ENCODE results near the gene C20orf202. TPM values are rescaled to one million over a fixed set of nuclear protein-coding genes. Genes with fewer than 3 reads are reported as not detected.

The C20orf202 gene
- total RNA-seq, 6 experiments from 2014 or later: 0.19 TPM; not detected in 5

DNA sequence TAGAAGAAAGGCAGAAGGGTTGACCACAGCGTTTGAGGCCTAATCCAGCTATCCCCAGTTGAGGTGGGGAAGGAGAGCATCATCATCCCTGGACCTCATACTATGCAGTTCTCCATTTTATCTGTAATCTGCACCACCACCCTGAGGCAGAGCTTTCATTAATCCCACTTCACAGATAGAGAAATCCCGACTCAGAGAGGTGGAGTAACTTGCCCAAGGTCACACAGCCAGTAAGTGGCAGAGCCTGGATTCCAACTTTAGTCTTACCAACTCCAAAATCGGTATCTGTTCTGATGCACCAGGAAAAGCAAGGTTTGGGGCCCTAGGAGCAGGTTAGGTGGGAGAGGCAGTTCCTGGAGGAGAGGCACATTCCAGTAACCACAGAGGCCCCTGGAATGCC is 25.2 kb upstream of the C20orf202 start:
- intact Hi-C loops (cut with DNase I): no loop called here
- Histone ChIP-seq H3K4me1 (peaks cover 0 to 20% (median 7%) of the 10 kb centered on the region in 4 donors), H3K36me3 (no peaks in the 10 kb centered on the region), H3K27ac (no peak overlapping the region), H3K4me3 (no peak overlapping the region), H3K9me3 (no peaks in the 10 kb centered on the region), H3K27me3 (no peaks in the 10 kb centered on the region)
- TF ChIP-seq, protein P1, sequence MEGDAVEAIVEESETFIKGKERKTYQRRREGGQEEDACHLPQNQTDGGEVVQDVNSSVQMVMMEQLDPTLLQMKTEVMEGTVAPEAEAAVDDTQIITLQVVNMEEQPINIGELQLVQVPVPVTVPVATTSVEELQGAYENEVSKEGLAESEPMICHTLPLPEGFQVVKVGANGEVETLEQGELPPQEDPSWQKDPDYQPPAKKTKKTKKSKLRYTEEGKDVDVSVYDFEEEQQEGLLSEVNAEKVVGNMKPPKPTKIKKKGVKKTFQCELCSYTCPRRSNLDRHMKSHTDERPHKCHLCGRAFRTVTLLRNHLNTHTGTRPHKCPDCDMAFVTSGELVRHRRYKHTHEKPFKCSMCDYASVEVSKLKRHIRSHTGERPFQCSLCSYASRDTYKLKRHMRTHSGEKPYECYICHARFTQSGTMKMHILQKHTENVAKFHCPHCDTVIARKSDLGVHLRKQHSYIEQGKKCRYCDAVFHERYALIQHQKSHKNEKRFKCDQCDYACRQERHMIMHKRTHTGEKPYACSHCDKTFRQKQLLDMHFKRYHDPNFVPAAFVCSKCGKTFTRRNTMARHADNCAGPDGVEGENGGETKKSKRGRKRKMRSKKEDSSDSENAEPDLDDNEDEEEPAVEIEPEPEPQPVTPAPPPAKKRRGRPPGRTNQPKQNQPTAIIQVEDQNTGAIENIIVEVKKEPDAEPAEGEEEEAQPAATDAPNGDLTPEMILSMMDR (IDR thresholded peaks at IDR 0.05): no peak
- no peak for TF ChIP-seq POLR2A (IDR thresholded peaks at IDR 0.05)
- WGBS (ENCODE audit: insufficient coverage, low coverage, low lambda C conversion rate, missing lambda C conversion rate): 83% methylated on average over 2 of the region's 3 CpGs
- DNase-seq (no peak), ATAC-seq (no peak)

DNA sequence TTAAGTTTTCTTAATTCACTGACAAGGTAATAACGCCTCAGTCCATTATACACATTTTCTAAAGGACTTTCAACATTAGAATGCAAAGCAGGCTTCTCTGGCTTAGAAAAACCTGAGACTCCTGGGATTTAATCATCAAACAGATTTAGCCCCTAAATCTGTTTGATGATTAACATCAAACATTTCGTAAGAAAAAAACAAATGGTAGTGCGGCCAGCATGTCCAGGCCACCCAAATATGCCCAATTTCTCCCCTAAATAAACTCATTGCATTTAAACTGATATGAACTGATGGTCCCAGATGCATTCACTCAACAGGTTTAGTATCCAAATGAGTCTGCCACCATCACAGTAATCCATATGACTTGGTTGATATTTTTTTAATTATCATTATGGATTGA is 24.6 kb upstream of the C20orf202 start:
- DNase-seq: no peak
- intact Hi-C loops (cut with DNase I): no loop called here
- ATAC-seq: peak in 2 of 4 donors; percentile 22 to 53
- Histone ChIP-seq H3K36me3 (no peaks in the 10 kb centered on the region), H3K9me3 (no peaks in the 10 kb centered on the region), H3K4me1 (peaks cover 0 to 20% (median 7%) of the 10 kb centered on the region in 4 donors), H3K27ac (no peak overlapping the region), H3K4me3 (no peak overlapping the region), H3K27me3 (no peaks in the 10 kb centered on the region)
- WGBS (ENCODE audit: insufficient coverage, low coverage, low lambda C conversion rate, missing lambda C conversion rate): 53% methylated on average over 3 of the region's 3 CpGs
- TF ChIP-seq, protein P1 (IDR thresholded peaks at IDR 0.05): no peak
- TF ChIP-seq POLR2A (IDR thresholded peaks at IDR 0.05): no peak

DNA sequence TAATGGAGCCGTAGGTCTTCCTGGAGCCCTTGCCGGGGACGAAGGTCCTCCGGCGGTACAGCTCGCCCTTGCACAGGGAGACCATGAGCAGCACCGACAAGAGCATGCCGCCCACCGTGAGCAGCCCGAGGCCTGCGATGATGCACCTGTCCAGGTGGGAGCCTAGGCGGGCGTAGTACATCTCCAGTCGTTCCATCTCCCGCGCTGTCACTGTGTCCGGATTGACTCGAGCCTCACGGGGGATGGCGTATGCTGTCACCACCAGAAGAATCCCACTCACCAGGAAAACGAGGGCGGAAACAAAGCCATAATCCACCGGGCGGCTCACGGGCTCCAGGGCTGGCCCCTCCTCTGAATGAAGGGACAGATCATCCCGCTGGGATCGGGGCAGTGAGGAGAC is 22.3 kb upstream of the C20orf202 start:
- DNase-seq (no peak), ATAC-seq (no peak)
- H3K9me3 ChIP-seq: no peaks in the 10 kb centered on the region
- no peak for TF ChIP-seq POLR2A (IDR thresholded peaks at IDR 0.05)
- TF ChIP-seq, protein P1 (IDR thresholded peaks at IDR 0.05): no peak
- H3K4me3 ChIP-seq: no peak overlapping the region
- H3K4me1 ChIP-seq: peaks cover 0 to 24% (median 8%) of the 10 kb centered on the region in 4 donors
- 89% methylated on average over 8 of the region's 27 CpGs for WGBS (ENCODE audit: insufficient coverage, low coverage, low lambda C conversion rate, missing lambda C conversion rate)
- intact Hi-C loops (cut with DNase I): loop anchor here (5.0 to 10.0 kb wide), 2 partner anchors 54 to 56 kb away; no protein-coding TSS in a partner anchor
- H3K27ac ChIP-seq: no peak overlapping the region
- no peaks in the 10 kb centered on the region for H3K27me3 ChIP-seq
- no peaks in the 10 kb centered on the region for H3K36me3 ChIP-seq

DNA sequence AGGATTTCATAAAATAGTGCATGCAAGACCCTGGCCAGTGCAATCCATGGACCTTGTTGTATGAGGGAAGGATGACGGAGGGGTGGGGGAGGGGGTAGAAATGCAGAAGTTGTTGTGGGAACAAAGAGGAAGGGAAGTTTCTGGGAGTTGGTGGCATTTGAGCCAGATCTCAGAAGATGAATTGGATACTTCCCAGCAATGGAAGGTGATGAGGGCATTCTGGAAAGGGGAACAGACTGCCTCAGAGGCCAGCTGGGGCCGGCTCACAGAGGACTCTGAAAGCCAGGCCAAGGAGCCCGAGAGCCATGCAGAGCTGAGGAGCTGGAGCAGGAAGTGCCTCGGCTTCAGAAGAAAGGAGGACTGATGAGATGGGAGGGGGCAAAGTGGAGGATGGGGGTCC is 21.1 kb upstream of the C20orf202 start:
- Histone ChIP-seq H3K4me1 (peaks cover 0 to 26% (median 13%) of the 10 kb centered on the region in 4 donors), H3K9me3 (no peaks in the 10 kb centered on the region), H3K27ac (no peak overlapping the region), H3K27me3 (no peaks in the 10 kb centered on the region), H3K36me3 (no peaks in the 10 kb centered on the region), H3K4me3 (no peak overlapping the region)
- no peak for TF ChIP-seq POLR2A (IDR thresholded peaks at IDR 0.05)
- TF ChIP-seq, protein P1 (IDR thresholded peaks at IDR 0.05): no peak
- no peak for DNase-seq
- ATAC-seq: no peak
- intact Hi-C loops (cut with DNase I): loop anchor here (5.0 to 10.0 kb wide), 2 partner anchors 55 to 57 kb away; no protein-coding TSS in a partner anchor
- WGBS (ENCODE audit: insufficient coverage, low coverage, low lambda C conversion rate, missing lambda C conversion rate): 49% methylated on average over 4 of the region's 4 CpGs
